ENCODE measurements around the gene NUP210L. TPM values are rescaled to one million over a fixed set of nuclear protein-coding genes. Genes with fewer than 3 reads are reported as not detected.
"Not testable (repeated sequence)": the region's sequence is repeated elsewhere in the genome, so short reads cannot be mapped to it uniquely, and the experiment has no call there.

The NUP210L gene
- total and polyA plus RNA-seq, 8 donors: 0.18 TPM; not detected in 7

GRCh38 chr1:154006136-154006535 is 148.7 kb downstream of the NUP210L start:
- Histone ChIP-seq H3K9me3 (no peaks in the 10 kb centered on the region), H3K27ac (no peak overlapping the region), H3K27me3 (no peaks in the 10 kb centered on the region), H3K36me3 (no peaks in the 10 kb centered on the region), H3K4me1 (peaks cover 0 to 8% (median 1%) of the 10 kb centered on the region in 4 donors), H3K4me3 (no peak overlapping the region)
- TF ChIP-seq POLR2A (IDR thresholded peaks at IDR 0.05) (no peak), POLR2AphosphoS5 (IDR thresholded peaks at IDR 0.05) (no peak), CTCF (IDR thresholded peaks at IDR 0.05) (no peak), EP300 (IDR thresholded peaks at IDR 0.05) (no peak)
- 82 to 95% (median 94%) methylated on average over 3 of the region's 3 CpGs for WGBS, 5 donors
- DNase-seq: no peak
- intact Hi-C loops (cut with DNase I; ENCODE audit: low total_unique reads): no loop called here

DNA sequence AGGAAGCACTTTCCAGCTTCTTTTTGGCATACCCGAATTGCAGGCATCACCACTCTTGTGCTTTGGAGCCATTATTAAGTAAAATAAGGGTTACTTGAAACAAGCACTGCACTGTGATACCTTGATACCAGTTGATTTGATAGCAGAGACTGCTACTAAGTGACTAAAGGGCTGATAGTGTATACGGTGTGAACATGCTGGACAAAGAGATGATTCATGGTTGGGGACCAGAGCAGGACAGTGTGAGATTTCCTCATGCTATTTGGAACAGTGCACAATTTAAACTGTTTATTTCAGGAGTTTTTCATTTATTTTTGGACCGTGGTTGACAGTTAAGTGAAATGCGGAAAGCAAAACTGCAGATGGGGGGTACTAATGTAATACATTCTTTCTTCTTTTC is 154.5 kb downstream of the NUP210L start:
- DNase-seq: no peak
- Histone ChIP-seq H3K4me1 (peaks cover 0 to 17% (median 4%) of the 10 kb centered on the region in 4 donors), H3K9me3 (no peaks in the 10 kb centered on the region), H3K27ac (peak overlapping the region in 1 of 5 donors; percentile 59), H3K27me3 (no peaks in the 10 kb centered on the region), H3K4me3 (no peak overlapping the region), H3K36me3 (peaks cover 0 to 9% (median 6%) of the 10 kb centered on the region in 4 donors)
- 57 to 71% (median 67%) methylated on average over 4 of the region's 4 CpGs for WGBS, 5 donors
- intact Hi-C loops (cut with DNase I; ENCODE audit: low total_unique reads): no loop called here
- TF ChIP-seq POLR2A (IDR thresholded peaks at IDR 0.05) (no peak), CTCF (IDR thresholded peaks at IDR 0.05) (no peak), POLR2AphosphoS5 (IDR thresholded peaks at IDR 0.05) (no peak), EP300 (IDR thresholded peaks at IDR 0.05) (no peak)

DNA sequence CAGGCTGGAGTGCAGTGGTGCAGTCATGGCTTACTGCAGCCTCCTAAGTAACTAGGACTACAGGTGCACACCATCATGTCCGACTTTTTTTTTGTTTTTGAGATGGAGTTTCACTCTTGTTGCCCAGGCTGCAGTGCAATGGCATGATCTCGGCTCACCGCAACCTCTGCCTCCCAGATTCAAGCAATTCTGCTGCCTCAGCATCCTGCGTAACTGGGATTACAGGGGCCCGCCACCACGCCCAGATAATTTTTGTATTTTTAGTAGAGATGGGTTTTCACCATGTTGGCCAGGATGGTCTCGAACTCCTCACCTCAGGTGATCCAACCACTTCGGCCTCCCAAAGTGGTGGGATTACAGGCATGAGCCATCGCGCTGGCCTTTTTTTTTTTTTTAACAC is 158.0 kb downstream of the NUP210L start:
- DNase-seq; H3K27me3 ChIP-seq; intact Hi-C loops (cut with DNase I; ENCODE audit: low total_unique reads); H3K27ac ChIP-seq; H3K4me3 ChIP-seq; H3K9me3 ChIP-seq: not testable (repeated sequence)
- Histone ChIP-seq H3K4me1 (peaks cover 16 to 36% (median 25%) of the 10 kb centered on the region in 4 donors), H3K36me3 (peaks cover 24 to 44% (median 42%) of the 10 kb centered on the region in 4 donors)
- WGBS, 5 donors: 90 to 96% (median 93%) methylated on average over 10 of the region's 10 CpGs

- Histone ChIP-seq H3K36me3 (peaks cover 24 to 47% (median 44%) of the 10 kb centered on the region in 4 donors), H3K4me1 (peaks cover 18 to 41% (median 29%) of the 10 kb centered on the region in 4 donors), H3K27me3 (no peaks in the 10 kb centered on the region), H3K4me3 (no peak overlapping the region), H3K9me3 (no peaks in the 10 kb centered on the region), H3K27ac (no peak overlapping the region)
- no peak for DNase-seq
- intact Hi-C loops (cut with DNase I; ENCODE audit: low total_unique reads): no loop called here
- WGBS, 5 donors: 93 to 96% (median 94%) methylated on average over 11 of the region's 11 CpGs
- TF ChIP-seq POLR2AphosphoS5 (IDR thresholded peaks at IDR 0.05): no peak
- no peak for TF ChIP-seq EP300 (IDR thresholded peaks at IDR 0.05)
- TF ChIP-seq POLR2A (IDR thresholded peaks at IDR 0.05): no peak
- no peak for TF ChIP-seq CTCF (IDR thresholded peaks at IDR 0.05)
These were observed 159.2 kb downstream of the NUP210L start for GRCh38 chr1:153995640-153996039.

- H3K36me3 ChIP-seq: peaks cover 24 to 47% (median 44%) of the 10 kb centered on the region in 4 donors
- no peaks in the 10 kb centered on the region for H3K9me3 ChIP-seq
- 86 to 92% (median 90%) methylated on average over 3 of the region's 3 CpGs for WGBS, 5 donors
- intact Hi-C loops (cut with DNase I; ENCODE audit: low total_unique reads): no loop called here
- H3K4me3 ChIP-seq: no peak overlapping the region
- no peaks in the 10 kb centered on the region for H3K27me3 ChIP-seq
- no peak overlapping the region for H3K27ac ChIP-seq
- peaks cover 18 to 43% (median 27%) of the 10 kb centered on the region in 4 donors for H3K4me1 ChIP-seq
- TF ChIP-seq CTCF (IDR thresholded peaks at IDR 0.05) (no peak), POLR2AphosphoS5 (IDR thresholded peaks at IDR 0.05) (no peak), POLR2A (IDR thresholded peaks at IDR 0.05) (no peak), EP300 (IDR thresholded peaks at IDR 0.05) (no peak)
- no peak for DNase-seq
These were observed 159.7 kb downstream of the NUP210L start for GRCh38 chr1:153995202-153995601.

Data from stomach (tissue), 9 donors.